Parathyroid adenoma (tissue), 2 donors: Measurements from ENCODE around the gene KLK15.

Source experiments
- H2AFZ ChIP-seq: fragments of 300-600 bp; sonication (generic); one replicate; pipeline ENCODE4 v1.7.0; 2017; ENCODE audit warnings: antibody characterized with exemption, mild to moderate bottlenecking
- H3K27ac ChIP-seq: fragments of 300-600 bp; sonication (generic); one replicate; pipeline ENCODE4 v1.7.0; 2017
- H3K27me3 ChIP-seq: fragments of 300-600 bp; sonication (generic); one replicate; pipeline ENCODE4 v1.7.0; 2017; ENCODE audit warnings: low read length; ENCODE audit not compliant: control insufficient read depth, insufficient read depth
- H3K36me3 ChIP-seq: fragments of 300-600 bp; sonication (generic); one replicate; pipeline ENCODE4 v1.7.0; 2017; ENCODE audit warnings: low read length; ENCODE audit not compliant: control insufficient read depth, insufficient read depth
- H3K4me1 ChIP-seq: fragments of 300-600 bp; sonication (generic); one replicate; pipeline ENCODE4 v1.7.0; 2017; ENCODE audit warnings: control low read depth
- H3K4me2 ChIP-seq: fragments of 300-600 bp; sonication (generic); one replicate; pipeline ENCODE4 v1.7.0; 2017; ENCODE audit warnings: low read length
- H3K4me3 ChIP-seq: fragments of 300-600 bp; sonication (generic); one replicate; pipeline ENCODE4 v1.7.0; 2017; ENCODE audit warnings: low read depth, low read length
- H3K79me2 ChIP-seq: fragments of 300-600 bp; sonication (generic); one replicate; pipeline ENCODE4 v1.7.0; 2017; ENCODE audit warnings: control low read depth
- H3K9ac ChIP-seq: fragments of 300-600 bp; sonication (generic); one replicate; pipeline ENCODE4 v1.7.0; 2017; ENCODE audit warnings: mild to moderate bottlenecking
- H3K9me3 ChIP-seq: fragments of 300-600 bp; sonication (generic); one replicate; pipeline ENCODE4 v1.7.0; 2017; ENCODE audit warnings: low read length; ENCODE audit not compliant: control insufficient read depth
- CTCF ChIP-seq: fragments of 300-600 bp; sonication (generic); IDR thresholded peaks from one replicate; pipeline ENCODE4 v1.7.0; 2017; ENCODE audit warnings: antibody characterized with exemption, mild to moderate bottlenecking
- donor health status: primary hyperparathyroidism.

KLK15 gene

GRCh38 chr19:50876456-50876855 lies 43.1 kb upstream of the KLK15 start:
- no peak overlapping the region for H3K27ac ChIP-seq
- TF ChIP-seq CTCF: no peak
- H3K4me1 ChIP-seq: no peaks in the 10 kb centered on the region
- no peak overlapping the region for H2AFZ ChIP-seq
- no peak overlapping the region for H3K4me2 ChIP-seq
- no peaks in the 10 kb centered on the region for H3K9me3 ChIP-seq
- H3K36me3 ChIP-seq: no peaks in the 10 kb centered on the region
- H3K9ac ChIP-seq: no peak overlapping the region
- no peaks in the 10 kb centered on the region for H3K27me3 ChIP-seq
- H3K4me3 ChIP-seq: no peak overlapping the region
- H3K79me2 ChIP-seq: no peaks in the 10 kb centered on the region

DNA sequence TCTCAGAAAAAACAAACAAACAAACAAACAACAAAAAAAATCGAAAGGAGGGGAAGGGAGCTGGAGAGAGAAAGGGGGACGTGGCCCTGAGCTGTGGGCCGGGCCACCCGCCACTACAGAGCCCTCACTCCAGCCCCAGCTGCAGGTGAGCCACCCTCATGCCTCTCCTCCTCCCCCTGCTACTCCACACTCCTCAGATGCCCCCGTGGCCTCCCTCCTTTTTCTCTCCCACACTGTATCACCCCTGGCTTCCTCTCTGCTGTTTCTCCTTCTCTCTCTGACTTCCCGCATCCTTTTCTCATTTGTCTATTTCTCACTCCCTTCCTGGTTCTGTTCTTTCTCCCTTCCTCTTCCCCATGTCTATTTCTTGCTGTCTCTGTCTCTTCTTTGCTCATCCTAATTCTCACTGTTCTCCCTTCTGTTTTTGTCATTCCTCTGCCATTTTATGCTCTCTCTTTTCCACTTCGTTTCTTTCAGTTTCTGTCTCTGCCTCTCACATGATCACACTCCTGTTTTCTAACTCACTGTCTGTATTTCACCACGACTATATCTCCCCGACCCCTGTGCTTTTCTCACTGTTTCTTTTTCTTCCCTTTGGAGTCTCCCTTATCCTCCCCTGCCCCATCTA lies 42.5 kb upstream of the KLK15 start:
- H2AFZ ChIP-seq: no peak overlapping the region
- no peaks in the 10 kb centered on the region for H3K79me2 ChIP-seq
- no peak overlapping the region for H3K9ac ChIP-seq
- H3K4me3 ChIP-seq: no peak overlapping the region
- TF ChIP-seq CTCF: no peak
- H3K27ac ChIP-seq: no peak overlapping the region
- no peak overlapping the region for H3K4me2 ChIP-seq
- H3K4me1 ChIP-seq: no peaks in the 10 kb centered on the region
- no peaks in the 10 kb centered on the region for H3K27me3 ChIP-seq
- H3K36me3 ChIP-seq: no peaks in the 10 kb centered on the region
- no peaks in the 10 kb centered on the region for H3K9me3 ChIP-seq

- Histone ChIP-seq H3K9me3 (no peaks in the 10 kb centered on the region), H3K36me3 (no peaks in the 10 kb centered on the region), H3K79me2 (no peaks in the 10 kb centered on the region), H3K4me1 (no peaks in the 10 kb centered on the region), H3K4me2 (no peak overlapping the region), H3K27me3 (no peaks in the 10 kb centered on the region), H3K9ac (no peak overlapping the region), H2AFZ (no peak overlapping the region), H3K27ac (no peak overlapping the region), H3K4me3 (no peak overlapping the region)
- no peak for TF ChIP-seq CTCF
These were observed 40.8 kb upstream of the KLK15 start for GRCh38 chr19:50874211-50874610.

GRCh38 chr19:50873056-50873455 lies 39.7 kb upstream of the KLK15 start, which contains the start of gene KLK2:
Gene KLK2, plus strand, starts transcription at chr19:50873439. Its CDS starts 35 bp downstream, at chr19:50873474.
- Histone ChIP-seq H3K27me3 (no peaks in the 10 kb centered on the region), H3K4me3 (no peak within 1 kb of the TSS), H2AFZ (no peak within 1 kb of the TSS), H3K4me2 (no peak within 1 kb of the TSS), H3K4me1 (no peaks in the 10 kb centered on the region), H3K9me3 (no peaks in the 10 kb centered on the region), H3K9ac (no peak within 1 kb of the TSS), H3K27ac (no peak within 1 kb of the TSS), H3K36me3 (no peaks in the 10 kb centered on the region), H3K79me2 (no peaks in the 10 kb centered on the region)
- no peak for TF ChIP-seq CTCF

GRCh38 chr19:50870417-50871089 lies 37.2 kb upstream of the KLK15 start:
- Histone ChIP-seq H3K27ac (no peak overlapping the region), H3K9me3 (no peaks in the 10 kb centered on the region), H3K79me2 (no peaks in the 10 kb centered on the region), H3K9ac (no peak overlapping the region), H3K36me3 (no peaks in the 10 kb centered on the region), H3K4me1 (no peaks in the 10 kb centered on the region), H3K4me2 (no peak overlapping the region), H3K4me3 (no peak overlapping the region), H3K27me3 (no peaks in the 10 kb centered on the region), H2AFZ (no peak overlapping the region)
- no peak for TF ChIP-seq CTCF
